ENCODE data around the gene GLI2. TPM values are rescaled to one million over a fixed set of nuclear protein-coding genes. Genes with fewer than 3 reads are reported as not detected.

GLI2 gene
- polyA plus RNA-seq, 4 donors = 10.1 to 17.0 (median 11.5) TPM

DNA sequence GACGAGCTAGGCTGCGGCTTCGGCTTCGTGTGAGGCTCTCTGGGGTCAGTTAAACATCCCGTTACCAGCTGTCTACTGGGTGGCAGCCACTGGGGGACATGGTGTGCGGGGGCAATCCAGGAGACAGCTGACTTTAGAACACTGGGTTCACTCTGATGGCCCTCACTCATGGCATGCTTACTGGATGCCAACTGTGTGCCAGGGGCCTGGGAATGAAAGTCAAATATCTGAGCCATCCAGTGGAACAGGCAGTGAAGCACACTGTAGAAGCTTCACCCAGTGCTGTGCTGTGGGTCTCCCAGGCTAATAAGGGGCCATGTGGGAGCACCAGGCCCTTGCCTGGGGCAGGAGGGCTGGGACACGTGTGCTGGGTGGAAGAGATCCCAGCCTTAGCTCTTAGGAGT lies 48.3 kb downstream of the GLI2 start:
- no peak for DNase-seq (ENCODE audit: low read depth in 4 of 4, low spot score in 2 of 4)

All from left renal cortex interstitium (tissue), 4 donors.